IMR-90 (cell line): Measurements from ENCODE around the gene SLC35E2B. TPM values are rescaled to one million over a fixed set of nuclear protein-coding genes. Genes with fewer than 3 reads are reported as not detected.

Experiments used
- ATAC-seq: fragments of 200-7000 bp; cut with Tn5 transposase; 2 replicates; pipeline ENCODE4 v1.9.1; 2020; ENCODE audit warnings: low read depth, mild to moderate bottlenecking, moderate library complexity
- BruUV-seq: library from RNA; stranded (reverse); fragments of 400-500 nt; replicated peaks from 2 replicates; lab custom pipeline; 2021; lab: Mats Ljungman, UMichigan
- CTCF ChIA-PET: fragments of 300-600 bp; formaldehyde crosslinking; extraction: SDS; loops from one replicate; lab custom pipeline; 2021; ENCODE audit warnings: antibody characterized with exemption; lab: Yijun Ruan, JAX
- POLR2A ChIA-PET: fragments of 300-600 bp; sonication (Branson Sonifier 250); formaldehyde crosslinking; loops from one replicate; lab custom pipeline; 2022; ENCODE audit warnings: antibody characterized with exemption; ENCODE audit not compliant: unreplicated experiment; lab: Charles Lee
- DNase-seq: peaks from one replicate; pipeline ENCODE4 v3.0.0; 2013
- H2AFZ ChIP-seq: replicated peaks from 2 replicates; pipeline ENCODE3; 2013; ENCODE audit warnings: low read length, mild to moderate bottlenecking; ENCODE audit not compliant: poor library complexity
- H2AK5ac ChIP-seq: 2 replicates; pipeline ENCODE4 v1.6.1; 2013; ENCODE audit warnings: low read depth, low read length, inconsistent platforms
- H2AK9ac ChIP-seq: replicated peaks from 2 replicates; pipeline ENCODE3; 2013; ENCODE audit warnings: mild to moderate bottlenecking, low read depth, low read length, moderate library complexity; ENCODE audit not compliant: poor library complexity
- H2BK120ac ChIP-seq: 2 replicates; pipeline ENCODE4 v1.6.1; 2013; ENCODE audit warnings: low read depth, low read length, inconsistent platforms
- H2BK15ac ChIP-seq: 3 replicates; pipeline ENCODE4 v1.6.1; 2013; ENCODE audit warnings: low read depth, low read length, inconsistent platforms
- H2BK20ac ChIP-seq: 2 replicates; pipeline ENCODE4 v1.6.1; 2013; ENCODE audit warnings: low read depth, mild to moderate bottlenecking, inconsistent platforms, low read length, moderate library complexity
- H2BK5ac ChIP-seq: 2 replicates; pipeline ENCODE4 v1.6.1; 2013; ENCODE audit warnings: mild to moderate bottlenecking, low read depth, low read length, inconsistent platforms; ENCODE audit not compliant: poor library complexity, severe bottlenecking
- H3K14ac ChIP-seq: replicated peaks from 2 replicates; pipeline ENCODE4 v1.6.1; 2013; ENCODE audit warnings: low read depth, low read length, inconsistent platforms
- H3K18ac ChIP-seq: 2 replicates; pipeline ENCODE4 v1.6.1; 2013; ENCODE audit warnings: low read depth, low read length, control low read depth
- H3K23ac ChIP-seq: 2 replicates; pipeline ENCODE4 v1.6.1; 2013; ENCODE audit warnings: low read depth, low read length, inconsistent platforms
- H3K27ac ChIP-seq: 2 replicates; pipeline ENCODE4 v1.5.1; 2013; ENCODE audit warnings: mild to moderate bottlenecking, control low read depth, low read length; ENCODE audit not compliant: insufficient read depth
- H3K27me3 ChIP-seq: 2 replicates; pipeline ENCODE4 v1.6.1; 2013; ENCODE audit warnings: low read length; ENCODE audit not compliant: control insufficient read depth, insufficient read depth
- H3K36me3 ChIP-seq: 2 replicates; pipeline ENCODE4 v1.6.1; 2013; ENCODE audit warnings: low read length, mixed read lengths; ENCODE audit not compliant: control insufficient read depth, insufficient read depth
- H3K4ac ChIP-seq: 2 replicates; pipeline ENCODE4 v1.6.1; 2013; ENCODE audit warnings: low read depth, low read length, inconsistent platforms
- H3K4me1 ChIP-seq: 2 replicates; pipeline ENCODE4 v1.6.1; 2013; ENCODE audit warnings: low read length, mixed read lengths; ENCODE audit not compliant: control insufficient read depth, insufficient read depth
- H3K4me2 ChIP-seq: 2 replicates; pipeline ENCODE4 v1.6.1; 2013; ENCODE audit warnings: low read depth, mild to moderate bottlenecking, control low read depth, low read length, moderate library complexity
- H3K4me3 ChIP-seq: 2 replicates; pipeline ENCODE4 v1.5.1; 2013; ENCODE audit warnings: low read depth, mild to moderate bottlenecking, control low read depth, low read length, moderate library complexity; ENCODE audit not compliant: insufficient read depth
- H3K56ac ChIP-seq: 2 replicates; pipeline ENCODE4 v1.6.1; 2013; ENCODE audit warnings: low read length, inconsistent platforms; ENCODE audit not compliant: insufficient read depth; ENCODE audit errors: extremely low read depth
- H3K79me1 ChIP-seq, 2 experiments: 2 replicates each; pipeline ENCODE4 v1.6.1; 2013; ENCODE audit warnings: low read length in 2 of 2, inconsistent platforms in 1 of 2, low read depth in 1 of 2
- H3K9ac ChIP-seq: 2 replicates; pipeline ENCODE4 v1.6.1; 2013; ENCODE audit warnings: low read depth, low read length, control low read depth
- H3K9me1 ChIP-seq: 2 replicates; pipeline ENCODE4 v1.6.1; 2013; ENCODE audit warnings: low read length, inconsistent platforms; ENCODE audit not compliant: insufficient read depth
- H3K9me3 ChIP-seq: 2 replicates; pipeline ENCODE4 v1.6.1; 2013; ENCODE audit warnings: low read length; ENCODE audit not compliant: control insufficient read depth, insufficient read depth
- H4K20me1 ChIP-seq: 2 replicates; pipeline ENCODE4 v1.6.1; 2013; ENCODE audit warnings: low read length, inconsistent platforms; ENCODE audit not compliant: insufficient read depth
- H4K5ac ChIP-seq: 2 replicates; pipeline ENCODE4 v1.6.1; 2013; ENCODE audit warnings: mild to moderate bottlenecking, low read depth, low read length, control low read depth
- H4K8ac ChIP-seq, 2 experiments: 2 replicates each; pipeline ENCODE4 v1.6.1; 2013; ENCODE audit warnings: low read depth in 2 of 2, low read length in 2 of 2, control low read depth in 1 of 2, inconsistent platforms in 1 of 2
- H4K91ac ChIP-seq: 2 replicates; pipeline ENCODE4 v1.6.1; 2013; ENCODE audit warnings: low read depth, low read length, inconsistent platforms; ENCODE audit not compliant: insufficient read depth
- BHLHE40 ChIP-seq: fragments of 150-350 bp; IDR thresholded peaks from 2 replicates; pipeline ENCODE4 v1.6.1; 2016; ENCODE audit warnings: mild to moderate bottlenecking, low read depth, low read length
- CEBPB ChIP-seq: IDR thresholded peaks from 2 replicates; pipeline ENCODE4 v1.6.1; 2012; ENCODE audit warnings: low read depth, low read length, improper control_type of control experiment
- CHD1 ChIP-seq: IDR thresholded peaks from 2 replicates; pipeline ENCODE4 v1.6.1; 2012; ENCODE audit warnings: low read depth, low read length, improper control_type of control experiment
- CTCF ChIP-seq: conservative IDR thresholded peaks from 2 replicates; pipeline ENCODE4 v1.5.1; 2012; ENCODE audit warnings: mild to moderate bottlenecking, low read depth, low read length, improper control_type of control experiment
- ELK1 ChIP-seq: fragments of 150-350 bp; IDR thresholded peaks from 2 replicates; pipeline ENCODE4 v1.6.1; 2016; ENCODE audit warnings: low read depth, mild to moderate bottlenecking, low read length, moderate library complexity, borderline replicate concordance
- FOS ChIP-seq: fragments of 150-350 bp; IDR thresholded peaks from 2 replicates; pipeline ENCODE4 v1.6.1; 2016; ENCODE audit warnings: low read depth, low read length
- MAFK ChIP-seq: IDR thresholded peaks from 2 replicates; pipeline ENCODE4 v1.6.1; 2012; ENCODE audit warnings: low read depth, low read length, improper control_type of control experiment
- MAZ ChIP-seq: IDR thresholded peaks from 2 replicates; pipeline ENCODE4 v1.6.1; 2012; ENCODE audit warnings: low read depth, mild to moderate bottlenecking, low read length, improper control_type of control experiment, moderate library complexity, borderline replicate concordance
- MXI1 ChIP-seq: IDR thresholded peaks from 2 replicates; pipeline ENCODE4 v1.6.1; 2012; ENCODE audit warnings: low read depth, mild to moderate bottlenecking, low read length, moderate library complexity, borderline replicate concordance
- POLR2A ChIP-seq: IDR thresholded peaks from 2 replicates; pipeline ENCODE4 v1.6.1; 2012; ENCODE audit warnings: mild to moderate bottlenecking, low read depth, low read length
- RAD21 ChIP-seq: IDR thresholded peaks from 2 replicates; pipeline ENCODE4 v1.6.1; 2012; ENCODE audit warnings: low read length, improper control_type of control experiment
- RCOR1 ChIP-seq: IDR thresholded peaks from 2 replicates; pipeline ENCODE4 v1.6.1; 2012; ENCODE audit warnings: mild to moderate bottlenecking, low read length, improper control_type of control experiment; ENCODE audit not compliant: insufficient replicate concordance
- RFX5 ChIP-seq: IDR thresholded peaks from 2 replicates; pipeline ENCODE4 v1.8.0; 2012; ENCODE audit warnings: low read depth, mild to moderate bottlenecking, low read length, moderate library complexity
- SMC3 ChIP-seq: fragments of 150-350 bp; IDR thresholded peaks from 2 replicates; pipeline ENCODE4 v1.6.1; 2016; ENCODE audit warnings: low read depth, mild to moderate bottlenecking, antibody characterized with exemption, low read length, moderate library complexity
- USF2 ChIP-seq: fragments of 150-350 bp; IDR thresholded peaks from 2 replicates; pipeline ENCODE4 v1.6.1; 2017; ENCODE audit warnings: mild to moderate bottlenecking, antibody characterized with exemption, low read length, low read depth
- WGBS, 2 experiments: methylation state at CpG; one replicate each; pipeline versions ENCODE4 v1.1.5 to v1.1.7; 2013; ENCODE audit warnings: missing lambda C conversion rate in 2 of 2; ENCODE audit not compliant: insufficient read length in 1 of 2; ENCODE audit errors: extremely low coverage in 2 of 2; 5-methylcytosine and 5-hydroxymethylcytosine counted together
- dilution Hi-C: fragments of 300-500 bp; cut with HindIII; formaldehyde crosslinking; loops from one replicate; pipeline ENCODE4 v1.14.3; 2018; ENCODE audit warnings: low sequenced_read_pairs; ENCODE audit not compliant: unreplicated experiment
- in situ Hi-C: fragments of 300-500 bp; cut with MboI; formaldehyde crosslinking; loops from 3 replicates; pipeline ENCODE4 v1.14.3; 2019; ENCODE audit warnings: low sequenced_read_pairs, inconsistent platforms, mixed read lengths
- intact Hi-C: fragments of 100-400 bp; cut with micrococcal nuclease; formaldehyde crosslinking; loops from 2 replicates; pipeline ENCODE4 v1.10.0; 2022
- polyA plus RNA-seq, 3 experiments: library from polyadenylated mRNA; depleted of rRNA; stranded (reverse); fragments of >200 nt; gene quantifications; 2 replicates each; pipeline ENCODE4 v1.2.3, GENCODE V29; 2012; ENCODE audit warnings: low replicate concordance in 1 of 3
- total RNA-seq: library from RNA; depleted of rRNA; stranded (reverse); fragments of >200 nt; gene quantifications from 2 replicates; pipeline ENCODE4 v1.2.3, GENCODE V29; 2012

SLC35E2B gene
- total and polyA plus RNA-seq, 2 of the 4 experiments (the other 2 are of a cell fraction): 14.9 to 30.2 TPM

- no peak overlapping the region for H4K91ac ChIP-seq
- H3K27ac ChIP-seq: no peak overlapping the region
- dilution Hi-C loops (no loop called here), intact Hi-C loops (no loop called here), in situ Hi-C loops (no loop called here)
- ATAC-seq (no peak), DNase-seq (no peak)
- WGBS, 2 experiments: 33% methylated on average over 1 of the region's 16 CpGs; no CpG with 5 or more reads in 1 of the 2 experiments
- H3K4me1 ChIP-seq: peaks cover 9% of the 10 kb centered on the region
- no peak overlapping the region for H3K4me3 ChIP-seq
- H3K18ac ChIP-seq: no peak overlapping the region
- no peak overlapping the region for H3K23ac ChIP-seq
- POLR2A ChIA-PET: no interaction called here
- peaks cover 41% of the 10 kb centered on the region for H4K20me1 ChIP-seq
- no peak overlapping the region for H2BK120ac ChIP-seq
- H2BK5ac ChIP-seq: no peak overlapping the region
- H2AK9ac ChIP-seq: no peak overlapping the region
- no peak overlapping the region for H3K4ac ChIP-seq
- H4K8ac ChIP-seq: no peak overlapping the region
- H3K56ac ChIP-seq: no peak overlapping the region
- no peak overlapping the region for H2AK5ac ChIP-seq
- H3K27me3 ChIP-seq: no peaks in the 10 kb centered on the region
- no peak overlapping the region for H4K5ac ChIP-seq
- no peaks in the 10 kb centered on the region for H3K9me3 ChIP-seq
- CTCF ChIA-PET: interaction anchor here (1.0 kb wide), 1 partner anchor 285 kb away, joined by 3 read pairs; no protein-coding TSS in a partner anchor
- no peak overlapping the region for H2BK20ac ChIP-seq
- no peak overlapping the region for H3K9ac ChIP-seq
- H3K4me2 ChIP-seq: no peak overlapping the region
- H3K79me1 ChIP-seq: peaks cover 9 to 50% of the 10 kb centered on the region in 2 experiments; a peak in 3 of 4 replicates
- peaks cover 3% of the 10 kb centered on the region; the same call in 1 of the 2 replicates for H3K9me1 ChIP-seq
- H2AFZ ChIP-seq: no peak overlapping the region
- H3K36me3 ChIP-seq: peaks cover 20% of the 10 kb centered on the region; the same call in 1 of the 2 replicates
- BruUV-seq: no TSS peak
- H2BK15ac ChIP-seq: no peak overlapping the region
- no peak overlapping the region for H3K14ac ChIP-seq
- TF ChIP-seq MAFK (no peak), USF2 (no peak), FOS (no peak), CTCF (no peak), ELK1 (no peak), MXI1 (no peak), RFX5 (no peak), MAZ (no peak), RCOR1 (no peak), SMC3 (no peak), POLR2A (no peak), CEBPB (no peak), BHLHE40 (no peak), CHD1 (no peak), RAD21 (no peak)
Observed at GRCh38 chr1:1620433-1621139, 72.0 kb downstream of the SLC35E2B start.
